Spleen (tissue), 7 donors: ENCODE data around the gene SGPL1.

ENCODE experiments used
- POLR2A ChIP-seq, 3 donors: fragments of 450-650 bp; IDR thresholded peaks; one replicate each; pipeline ENCODE4 v1.5.1; 2017; ENCODE audit warnings: antibody characterized with exemption in 3 of 3, mild to moderate bottlenecking in 1 of 3
- POLR2AphosphoS5 ChIP-seq, 3 donors: sonication (generic); formaldehyde crosslinking; IDR thresholded peaks; one replicate each; pipeline ENCODE4 v1.5.1; 2017; ENCODE audit warnings: antibody characterized with exemption in 3 of 3
- TF ChIP-seq, protein P1 (sequence below), 11 experiments: fragments of 200-600 bp in 7 of 11; fragments of 450-650 bp in 4 of 11; sonication (generic) in 4 of 11; IDR thresholded peaks in 8 of 11; conservative IDR thresholded peaks in 3 of 11; 1 replicate in 7 of 11; 2 replicates in 4 of 11; pipeline versions ENCODE4 v1.4.0 to v1.8.0; 2016 to 2021; ENCODE audit warnings: antibody characterized with exemption in 11 of 11, inconsistent platforms in 4 of 11, mild to moderate bottlenecking in 1 of 11
- donor health status: DM: no; HTN: no; CAD: no; lungs with moderate emphysema.
- donor health status: DM: no; HTN: no; CAD: no.
- donor health status: DM: no; HTN: no; CAD: no.

DNA sequence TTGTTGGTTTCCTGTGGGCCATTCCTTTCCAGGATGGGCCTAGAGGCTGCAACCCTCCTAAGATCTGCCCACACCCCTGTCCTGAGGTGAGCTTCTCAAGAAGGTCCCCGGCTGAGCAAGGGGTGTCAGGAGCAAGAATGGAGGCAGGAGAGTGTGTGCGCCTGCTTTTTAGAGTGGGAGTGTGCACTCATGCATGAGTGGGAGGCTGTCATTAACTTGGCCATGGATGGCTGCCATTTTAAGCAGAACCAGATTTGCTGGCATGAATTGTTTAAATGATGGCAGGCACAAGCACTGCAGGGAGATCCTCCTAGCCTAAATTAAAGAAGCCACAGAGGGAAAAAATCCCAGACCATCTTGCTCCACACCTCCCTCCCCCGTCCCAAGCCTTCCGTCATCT lies 2.9 kb upstream of the SGPL1 start:
- TF ChIP-seq, protein P1, sequence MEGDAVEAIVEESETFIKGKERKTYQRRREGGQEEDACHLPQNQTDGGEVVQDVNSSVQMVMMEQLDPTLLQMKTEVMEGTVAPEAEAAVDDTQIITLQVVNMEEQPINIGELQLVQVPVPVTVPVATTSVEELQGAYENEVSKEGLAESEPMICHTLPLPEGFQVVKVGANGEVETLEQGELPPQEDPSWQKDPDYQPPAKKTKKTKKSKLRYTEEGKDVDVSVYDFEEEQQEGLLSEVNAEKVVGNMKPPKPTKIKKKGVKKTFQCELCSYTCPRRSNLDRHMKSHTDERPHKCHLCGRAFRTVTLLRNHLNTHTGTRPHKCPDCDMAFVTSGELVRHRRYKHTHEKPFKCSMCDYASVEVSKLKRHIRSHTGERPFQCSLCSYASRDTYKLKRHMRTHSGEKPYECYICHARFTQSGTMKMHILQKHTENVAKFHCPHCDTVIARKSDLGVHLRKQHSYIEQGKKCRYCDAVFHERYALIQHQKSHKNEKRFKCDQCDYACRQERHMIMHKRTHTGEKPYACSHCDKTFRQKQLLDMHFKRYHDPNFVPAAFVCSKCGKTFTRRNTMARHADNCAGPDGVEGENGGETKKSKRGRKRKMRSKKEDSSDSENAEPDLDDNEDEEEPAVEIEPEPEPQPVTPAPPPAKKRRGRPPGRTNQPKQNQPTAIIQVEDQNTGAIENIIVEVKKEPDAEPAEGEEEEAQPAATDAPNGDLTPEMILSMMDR (IDR thresholded peaks at IDR 0.05 in 8 of 11, conservative IDR thresholded peaks at IDR 0.05 in 3 of 11): no peak
- TF ChIP-seq POLR2A (IDR thresholded peaks at IDR 0.05): no peak
- TF ChIP-seq POLR2AphosphoS5 (IDR thresholded peaks at IDR 0.05): no peak
